GM12874 (cell line): ENCODE measurements around the gene CYFIP1.

Experiments
- TF ChIP-seq, protein P1 (sequence below): IDR thresholded peaks from 2 replicates; pipeline ENCODE4 v1.5.1; 2011; ENCODE audit warnings: low read depth, mild to moderate bottlenecking, control low read depth, low read length, moderate library complexity; ENCODE audit not compliant: insufficient read depth

The CYFIP1 gene

DNA sequence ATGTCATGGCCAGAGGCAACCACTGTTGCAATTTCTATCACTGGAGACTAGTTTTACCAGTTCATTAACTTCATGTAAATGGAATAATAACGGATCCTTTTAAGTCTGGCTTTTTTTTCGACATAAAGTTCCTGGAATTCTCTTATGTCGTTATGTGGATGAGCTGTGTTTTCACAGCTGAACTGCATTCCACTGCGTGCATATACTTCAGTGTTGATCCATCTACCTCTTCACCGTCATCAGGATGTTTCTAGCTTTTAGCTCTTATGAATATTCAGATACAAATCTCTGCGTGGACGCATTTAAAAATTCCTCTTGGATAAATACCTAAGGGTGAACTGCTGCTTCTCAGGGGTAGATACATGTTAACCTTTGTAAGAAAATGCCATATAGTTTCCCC lies 15.6 kb upstream of the CYFIP1 start:
- TF ChIP-seq, protein P1, sequence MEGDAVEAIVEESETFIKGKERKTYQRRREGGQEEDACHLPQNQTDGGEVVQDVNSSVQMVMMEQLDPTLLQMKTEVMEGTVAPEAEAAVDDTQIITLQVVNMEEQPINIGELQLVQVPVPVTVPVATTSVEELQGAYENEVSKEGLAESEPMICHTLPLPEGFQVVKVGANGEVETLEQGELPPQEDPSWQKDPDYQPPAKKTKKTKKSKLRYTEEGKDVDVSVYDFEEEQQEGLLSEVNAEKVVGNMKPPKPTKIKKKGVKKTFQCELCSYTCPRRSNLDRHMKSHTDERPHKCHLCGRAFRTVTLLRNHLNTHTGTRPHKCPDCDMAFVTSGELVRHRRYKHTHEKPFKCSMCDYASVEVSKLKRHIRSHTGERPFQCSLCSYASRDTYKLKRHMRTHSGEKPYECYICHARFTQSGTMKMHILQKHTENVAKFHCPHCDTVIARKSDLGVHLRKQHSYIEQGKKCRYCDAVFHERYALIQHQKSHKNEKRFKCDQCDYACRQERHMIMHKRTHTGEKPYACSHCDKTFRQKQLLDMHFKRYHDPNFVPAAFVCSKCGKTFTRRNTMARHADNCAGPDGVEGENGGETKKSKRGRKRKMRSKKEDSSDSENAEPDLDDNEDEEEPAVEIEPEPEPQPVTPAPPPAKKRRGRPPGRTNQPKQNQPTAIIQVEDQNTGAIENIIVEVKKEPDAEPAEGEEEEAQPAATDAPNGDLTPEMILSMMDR: no peak

GRCh38 chr15:22992024-22992326 lies 11.8 kb upstream of the CYFIP1 start:
- TF ChIP-seq, protein P1: no peak

DNA sequence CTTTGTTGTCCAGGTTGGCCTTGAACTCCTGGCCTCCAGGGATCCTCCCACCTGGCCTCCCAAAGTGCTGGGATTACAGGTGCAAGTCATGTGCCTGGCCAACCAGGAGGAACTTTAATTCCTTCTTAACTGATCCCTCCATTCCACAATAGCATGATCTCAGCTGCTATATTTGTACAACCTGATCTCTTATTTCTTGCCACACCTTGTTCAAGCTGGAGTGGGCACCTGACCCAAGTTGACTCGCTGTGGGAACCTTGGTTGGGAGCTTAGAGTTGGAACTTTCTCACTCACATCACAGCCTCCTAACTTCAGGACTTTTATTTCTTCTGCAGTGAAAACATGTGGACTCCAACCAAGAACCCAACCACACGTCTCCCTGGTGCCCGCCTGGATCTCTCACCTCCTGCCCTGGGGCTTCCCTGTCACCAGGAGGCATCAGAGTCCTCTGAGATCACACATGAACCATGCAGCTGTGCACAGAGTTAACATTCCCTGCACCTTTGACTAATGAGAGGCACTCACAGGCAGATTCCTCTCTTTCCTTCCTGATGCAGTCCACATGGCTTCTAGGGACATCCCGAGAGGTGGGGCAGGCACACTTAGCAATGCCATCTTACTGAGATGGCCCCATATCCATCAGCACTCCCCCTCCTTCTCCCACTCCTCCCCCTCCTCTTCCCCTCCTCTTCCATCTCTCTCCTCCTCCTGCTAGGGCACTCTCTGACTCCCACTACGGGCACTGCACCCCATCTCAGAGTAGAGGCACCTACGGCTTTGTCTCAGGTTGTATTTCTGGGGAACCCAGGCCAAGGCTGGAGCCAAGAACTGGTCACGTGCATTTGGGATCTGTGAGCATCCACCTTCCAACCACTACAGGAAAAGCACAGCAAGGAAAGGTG lies 9.7 kb upstream of the CYFIP1 start:
- TF ChIP-seq, protein P1: no peak

DNA sequence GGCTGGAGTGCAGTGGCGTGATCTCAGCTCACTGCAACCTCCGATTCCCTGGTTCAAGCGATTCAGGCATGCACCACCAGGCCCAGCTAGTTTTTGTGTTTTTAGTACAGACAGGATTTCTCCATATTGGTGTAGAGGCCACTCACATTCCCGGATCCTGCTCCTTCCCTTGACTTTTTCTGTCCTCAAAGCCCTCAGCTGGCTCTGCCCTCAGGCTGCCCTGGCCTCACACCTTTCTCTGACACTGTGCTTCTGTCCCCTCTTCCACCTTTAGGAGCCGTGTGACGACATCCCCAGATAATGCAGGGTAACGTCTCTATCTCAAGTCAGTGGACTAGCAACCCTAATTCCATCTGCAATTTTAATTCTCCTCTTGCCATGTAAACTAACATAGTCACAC lies 8.6 kb upstream of the CYFIP1 start:
- TF ChIP-seq, protein P1: no peak

DNA sequence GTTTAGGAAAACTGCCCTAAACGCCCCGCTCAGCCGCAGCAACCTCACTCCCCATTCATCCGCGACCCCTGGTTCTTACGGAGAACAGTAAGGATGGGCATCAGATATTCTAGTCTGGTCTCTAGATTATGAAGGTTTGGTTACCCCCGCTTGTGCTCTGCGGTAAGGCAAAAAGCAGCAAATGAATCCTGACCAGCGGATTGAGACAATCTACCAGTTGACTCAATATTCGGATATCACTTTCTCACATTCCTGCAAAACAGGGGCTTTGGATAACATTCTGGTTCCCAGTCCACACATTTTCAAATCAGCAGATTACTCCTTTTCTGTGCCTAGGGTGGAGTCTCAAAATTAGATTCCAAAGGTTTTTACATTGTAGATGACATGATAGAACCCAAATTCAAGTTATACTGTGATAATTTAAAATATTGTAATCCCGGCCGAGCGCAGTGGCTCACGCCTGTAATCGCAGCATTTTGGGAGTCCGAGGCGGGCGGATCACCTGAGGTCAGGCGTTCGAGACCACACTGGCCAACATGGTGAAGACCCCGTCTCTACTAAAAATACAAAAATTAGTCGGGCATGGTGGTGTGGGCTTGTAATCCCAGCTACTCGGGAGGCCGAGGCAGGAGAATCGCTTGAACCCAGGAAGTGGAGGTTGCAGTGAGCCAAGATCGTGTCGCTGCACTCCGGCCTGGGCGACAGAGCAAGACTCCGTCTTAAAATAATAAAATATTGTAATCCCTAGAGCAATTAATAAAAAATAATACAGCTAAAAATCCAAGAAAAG lies 1.1 kb upstream of the CYFIP1 start:
- TF ChIP-seq, protein P1: no peak

DNA sequence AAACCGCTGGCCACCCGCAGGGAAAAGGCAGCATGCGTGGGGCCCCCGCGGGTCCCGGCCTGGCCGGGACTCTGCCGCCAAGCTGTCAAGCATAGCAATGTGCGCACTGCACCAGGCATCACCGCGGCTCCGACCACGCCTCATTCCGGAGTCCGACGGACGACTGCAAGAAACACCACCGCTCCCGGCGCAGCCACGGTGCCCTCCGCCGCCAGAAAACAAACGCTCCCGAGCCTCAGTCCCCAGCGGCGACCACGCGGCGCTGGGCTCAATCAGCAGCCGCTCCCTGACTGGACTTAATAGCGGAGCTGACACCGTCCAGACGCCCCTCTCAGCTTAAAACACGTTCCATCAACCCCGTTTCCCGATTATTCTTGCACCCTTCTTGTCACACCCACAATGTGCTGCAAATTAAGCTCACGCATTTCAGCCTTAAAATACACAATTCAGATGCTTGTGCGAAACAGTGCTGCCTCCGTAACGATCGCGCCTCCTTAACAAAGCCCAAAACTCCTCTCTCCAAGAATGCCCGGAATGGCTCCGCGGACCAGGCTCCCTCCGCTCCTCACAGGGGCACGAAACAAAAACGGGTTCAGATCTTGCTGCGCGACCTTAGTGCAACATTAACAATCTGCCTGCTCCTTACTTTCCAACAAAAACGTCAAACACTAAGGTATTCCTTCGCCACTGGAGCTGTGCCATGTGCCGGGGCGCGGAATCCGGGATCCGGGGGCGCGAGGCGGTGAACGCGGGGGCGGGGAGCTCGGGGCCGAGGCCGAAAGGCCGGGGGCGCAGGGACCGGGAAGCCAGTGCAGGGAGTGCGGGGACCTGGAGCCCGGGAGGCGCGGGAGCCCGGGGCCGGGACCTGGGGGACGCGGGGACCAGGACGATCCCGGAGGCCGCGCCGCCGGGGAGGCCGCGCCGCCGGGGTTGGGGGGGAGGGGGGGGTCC lies 655 bp downstream of the CYFIP1 start:
- TF ChIP-seq, protein P1: no peak
